NOMO-1 treated with dmso at 0.1 percent for 144 hours (cell line): ENCODE data around the gene ASTN2.

ENCODE experiments used
- DNase-seq: peaks from one replicate; lab custom pipeline; 2025; ENCODE audit not compliant: unreplicated experiment; lab: John Stamatoyannopoulos, UW

Gene ASTN2

DNA sequence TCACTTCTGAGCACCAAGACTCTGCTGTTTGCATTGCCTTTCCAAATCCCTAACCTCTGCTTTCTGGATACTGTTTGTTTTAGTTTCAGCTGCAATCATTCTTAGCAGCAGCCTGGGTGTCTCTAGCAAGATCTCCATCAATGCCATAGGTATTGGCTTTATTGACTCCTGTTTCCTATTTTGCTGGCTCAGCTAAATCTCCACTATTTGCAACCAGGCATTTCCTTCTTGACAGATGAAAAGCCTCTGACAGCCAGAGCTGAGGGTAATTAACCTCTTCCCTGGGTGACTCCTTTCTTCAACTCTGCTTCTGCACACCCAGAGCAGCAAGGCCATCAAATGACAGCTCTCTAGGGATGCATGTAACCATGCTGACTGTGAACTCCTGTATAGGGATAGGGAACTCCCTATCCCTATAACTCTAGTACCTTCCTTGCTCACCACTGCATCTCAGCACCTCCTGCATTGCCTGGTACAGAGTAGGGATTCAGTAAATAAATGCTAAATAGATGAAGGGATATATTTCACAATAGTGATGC is 434.2 kb downstream of the ASTN2 start:
- DNase-seq: no peak

DNA sequence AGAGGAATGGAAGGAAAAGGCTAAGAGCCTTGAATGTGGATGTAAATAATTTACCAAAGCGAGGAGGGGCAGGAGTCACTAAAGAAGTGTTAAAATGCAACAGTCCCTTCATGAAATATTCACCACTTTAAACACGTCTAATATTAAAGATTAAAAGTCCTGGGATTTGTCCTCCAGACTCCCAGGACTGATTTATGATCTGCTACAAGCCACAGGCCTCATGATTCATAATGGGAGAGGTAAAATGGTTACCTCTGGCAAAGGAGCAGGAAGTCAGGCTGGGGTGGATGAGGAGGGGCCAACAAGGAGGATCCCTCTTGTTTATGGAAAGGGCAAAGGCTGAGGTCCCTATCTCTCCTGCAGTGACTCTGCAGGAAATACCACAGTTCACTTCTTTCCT is 435.4 kb downstream of the ASTN2 start:
- DNase-seq: no peak

DNA sequence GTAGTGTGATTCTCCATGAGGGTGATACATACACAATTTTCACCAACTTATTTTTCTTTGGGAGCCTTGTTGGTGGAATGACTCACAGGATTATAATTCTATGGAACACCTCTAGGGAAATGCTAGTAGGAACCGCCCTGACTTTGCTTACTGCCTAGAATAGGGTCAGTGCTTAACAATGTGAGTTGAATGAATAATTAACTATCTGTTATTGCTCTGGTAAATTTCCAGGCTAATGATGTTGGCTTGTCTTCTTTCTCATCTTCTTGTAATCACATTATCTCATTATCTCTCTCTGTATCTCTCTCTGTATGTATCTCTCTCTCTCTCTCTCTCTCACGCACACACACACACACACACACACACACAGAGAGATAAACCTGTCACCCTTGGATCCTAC is 436.7 kb downstream of the ASTN2 start:
- DNase-seq: no peak

GRCh38 chr9:116975126-116975525 is 439.7 kb downstream of the ASTN2 start:
- DNase-seq: no peak

- DNase-seq: no peak
Measured at GRCh38 chr9:116966199-116966598, 448.7 kb downstream of the ASTN2 start.

DNA sequence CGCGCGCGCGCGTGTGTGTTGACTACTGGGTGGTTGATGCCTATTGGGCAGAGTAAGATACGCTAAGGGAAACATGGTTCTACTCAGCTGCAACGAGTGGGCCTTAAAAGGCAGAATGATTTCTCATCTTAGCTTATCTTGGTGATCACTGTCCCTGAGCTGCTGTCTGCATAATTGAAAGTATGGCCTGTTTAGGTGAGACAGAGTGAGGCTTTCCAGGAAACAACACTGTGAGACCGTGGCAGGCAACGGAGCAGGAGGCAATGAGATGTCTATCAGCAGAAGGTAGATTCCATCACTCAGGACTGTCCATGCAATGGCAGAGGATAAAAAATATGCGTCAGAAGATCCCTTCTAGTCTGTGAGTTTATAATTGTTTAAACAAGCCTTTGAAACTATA is 450.6 kb downstream of the ASTN2 start:
- no peak for DNase-seq

DNA sequence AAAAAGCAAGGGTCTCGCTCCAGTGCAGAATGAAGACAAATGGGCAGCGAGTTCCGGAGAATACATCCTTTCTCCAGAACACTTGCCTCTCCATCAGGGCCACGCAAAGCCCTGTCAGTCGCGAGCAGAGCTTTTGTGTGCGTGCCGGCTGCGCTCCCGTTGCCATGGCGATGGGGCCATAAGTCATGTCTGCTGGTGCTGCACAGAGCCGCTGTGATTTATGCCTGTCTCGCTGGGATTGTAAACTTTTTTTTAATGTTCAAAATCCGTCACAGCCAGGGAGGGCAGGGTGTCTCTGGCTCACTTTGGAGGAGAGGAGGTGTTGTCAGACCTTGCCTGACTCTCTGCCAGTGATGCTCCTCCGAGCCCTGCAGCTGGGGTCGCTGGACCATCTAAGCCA is 455.0 kb downstream of the ASTN2 start:
- no peak for DNase-seq

DNA sequence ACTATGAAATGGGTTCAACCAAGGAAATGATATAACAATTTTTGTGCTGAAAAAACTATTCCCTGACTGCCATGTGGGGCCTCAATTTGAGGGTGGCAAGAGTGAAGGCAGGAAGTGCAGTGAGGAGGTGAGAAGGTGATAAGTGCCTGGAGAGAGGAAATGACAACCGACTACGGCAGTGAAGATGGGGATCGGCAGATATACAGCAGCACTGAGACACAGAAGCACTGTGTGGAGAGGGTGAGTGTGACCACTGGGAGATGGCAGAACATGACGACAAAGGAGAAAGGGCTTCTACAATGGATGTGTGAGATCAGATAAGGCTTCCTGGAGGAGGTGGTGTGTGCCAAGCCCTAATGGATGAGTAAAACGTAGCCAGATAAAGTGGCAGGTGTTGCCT is 456.0 kb downstream of the ASTN2 start:
- DNase-seq: no peak

GRCh38 chr9:116954731-116955130 is 460.1 kb downstream of the ASTN2 start:
- no peak for DNase-seq

DNA sequence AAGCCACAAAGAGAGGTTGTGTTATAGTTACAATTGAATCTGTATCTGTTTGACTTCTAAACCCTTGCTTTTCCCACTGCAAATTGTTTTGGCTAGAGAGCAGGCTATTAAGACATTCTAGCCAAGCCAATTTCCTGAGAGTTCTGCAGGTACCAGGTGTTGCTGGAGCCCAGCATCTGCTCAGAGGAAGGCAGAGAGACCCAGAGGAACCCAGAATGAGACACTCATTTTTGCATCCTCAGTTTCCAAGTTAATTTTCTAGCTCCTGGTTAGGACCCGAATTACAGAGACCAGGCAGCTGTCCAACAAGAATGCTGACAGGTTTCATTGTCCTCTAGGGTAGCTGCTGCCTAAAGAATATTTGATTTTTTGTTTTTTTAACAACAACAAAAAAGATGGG is 461.6 kb downstream of the ASTN2 start:
- DNase-seq: no peak

DNA sequence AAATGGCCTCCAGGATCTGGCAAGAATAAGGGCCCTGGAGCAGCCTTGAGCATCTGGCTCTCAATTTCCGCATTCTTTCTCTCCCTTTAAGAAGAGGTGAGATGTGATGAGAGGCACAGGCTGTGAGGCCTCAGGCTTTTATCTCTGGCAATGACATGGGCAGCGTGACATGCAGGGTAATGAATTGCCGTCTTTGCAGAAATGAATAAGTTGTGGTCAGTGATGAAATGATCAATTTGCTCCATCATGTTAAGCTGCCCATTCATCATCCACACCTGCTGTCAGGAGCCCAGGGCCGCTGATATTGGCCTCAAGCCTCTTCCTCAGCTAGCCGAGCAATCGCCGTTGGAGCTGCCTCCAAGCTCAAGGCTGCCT is 462.4 kb downstream of the ASTN2 start:
- no peak for DNase-seq

GRCh38 chr9:116951588-116952435 is 463.0 kb downstream of the ASTN2 start:
- no peak for DNase-seq

GRCh38 chr9:116945817-116946216 is 469.0 kb downstream of the ASTN2 start:
- DNase-seq: peak; percentile 21

DNA sequence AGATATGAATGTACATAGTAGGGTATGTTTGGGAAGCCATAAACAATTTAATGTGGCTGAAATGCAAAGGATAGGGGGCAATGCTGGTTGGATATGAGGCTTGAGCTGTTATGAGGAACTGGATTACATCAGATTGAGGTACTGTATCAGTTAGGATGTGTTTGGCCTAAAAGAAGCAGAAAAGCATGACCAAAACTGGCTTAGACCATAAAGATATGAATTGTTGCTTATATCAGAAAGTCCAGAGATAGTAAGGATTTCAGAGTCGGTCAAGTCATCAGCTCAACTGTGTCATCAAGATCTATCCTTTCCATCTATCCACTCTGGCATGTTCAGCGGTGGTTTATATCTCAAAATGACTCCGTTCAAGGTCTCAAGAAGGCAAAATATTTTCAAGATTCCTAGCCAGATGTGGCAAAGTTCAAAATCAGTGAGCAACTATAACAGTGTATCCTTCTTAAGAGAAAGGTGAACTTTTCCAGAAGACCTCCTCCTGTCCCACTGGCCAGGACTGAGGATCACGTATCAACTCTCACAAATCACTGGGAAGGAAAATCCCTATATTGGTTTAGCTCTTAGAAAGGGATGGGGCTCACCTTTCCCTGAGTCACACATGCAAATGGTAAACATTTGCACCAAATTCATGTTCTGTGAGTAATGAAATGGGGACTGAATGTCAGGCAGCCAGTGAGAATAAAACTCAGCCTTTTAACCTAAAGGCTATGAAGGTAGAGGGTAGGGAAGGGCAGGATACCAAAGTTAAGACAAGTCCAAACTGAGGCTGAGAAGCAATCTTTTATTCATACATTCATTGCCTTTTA is 469.9 kb downstream of the ASTN2 start:
- no peak for DNase-seq

DNA sequence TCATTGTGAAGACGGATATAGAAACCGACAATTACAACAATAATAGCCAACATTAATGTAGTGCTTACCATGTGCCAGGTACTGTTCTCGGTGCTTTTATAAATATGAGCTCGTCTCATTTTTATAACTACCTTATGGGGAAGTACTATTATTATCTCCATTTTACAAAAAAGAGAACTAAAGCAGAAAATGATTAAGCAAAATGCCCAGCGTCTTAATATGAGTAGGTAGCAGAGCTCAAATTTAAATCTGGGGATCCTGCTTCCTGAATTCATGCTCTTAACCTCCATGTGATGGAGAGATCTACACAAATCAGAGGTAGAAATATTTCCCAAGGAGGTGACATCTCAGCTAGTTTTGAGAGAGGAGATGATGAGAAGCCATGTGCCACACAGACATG is 470.9 kb downstream of the ASTN2 start:
- DNase-seq: peak; percentile 14

GRCh38 chr9:116942593-116943061 is 472.2 kb downstream of the ASTN2 start:
- DNase-seq: no peak

DNA sequence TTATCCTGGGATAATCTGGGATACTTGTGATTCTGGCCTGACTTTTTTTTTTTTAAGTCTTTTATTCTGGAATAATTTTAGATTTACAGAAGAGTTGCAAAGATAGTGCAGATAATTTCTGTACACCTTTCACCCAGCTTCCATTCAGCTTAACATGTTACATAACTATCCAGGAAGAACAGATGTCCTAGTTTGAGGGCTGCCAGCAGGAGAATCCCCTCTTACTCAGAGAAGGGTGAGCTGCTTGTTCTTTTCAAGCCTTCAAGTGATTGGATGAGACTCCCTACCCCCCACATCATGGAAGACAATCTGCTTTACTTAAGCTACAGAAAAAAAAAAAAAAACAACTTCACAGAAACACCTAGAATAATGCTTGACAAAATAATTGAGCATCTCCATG is 473.6 kb downstream of the ASTN2 start:
- no peak for DNase-seq

DNA sequence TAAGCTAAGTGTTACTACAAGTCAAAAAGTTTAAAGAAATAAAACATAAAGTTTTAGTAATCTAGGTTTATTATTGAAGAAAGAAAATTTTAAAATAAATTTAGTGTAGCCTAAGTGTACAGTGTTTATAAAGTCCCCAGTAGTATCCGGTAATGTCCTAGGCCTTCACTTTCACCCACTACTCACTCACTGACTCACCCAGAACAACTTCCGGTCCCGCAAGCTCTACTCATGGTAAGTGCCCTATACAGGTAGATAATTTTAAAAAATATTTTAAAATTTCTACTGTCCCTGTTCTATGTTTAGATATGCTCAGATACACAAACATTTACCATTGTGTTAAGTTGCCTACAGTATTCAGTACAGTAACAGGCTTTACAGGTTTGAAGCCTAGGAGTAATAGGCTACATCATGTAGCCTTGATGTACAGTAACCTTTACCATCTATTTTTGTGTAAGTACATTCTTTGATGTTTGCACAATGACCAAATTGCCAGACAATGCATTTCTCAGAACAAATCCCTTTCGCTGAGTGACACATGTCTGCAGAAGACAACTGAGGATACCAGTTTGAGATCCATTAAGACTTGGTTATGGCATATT is 474.1 kb downstream of the ASTN2 start:
- DNase-seq: no peak

- no peak for DNase-seq
Measured at GRCh38 chr9:116939614-116940013, 475.2 kb downstream of the ASTN2 start.

GRCh38 chr9:116939161-116939560 is 475.7 kb downstream of the ASTN2 start:
- DNase-seq: no peak

GRCh38 chr9:116937361-116937760 is 477.5 kb downstream of the ASTN2 start:
- DNase-seq: no peak
